NCI-H1417 (cell line): ENCODE data around the gene DLL4.
"Not testable (repeated sequence)": the region's sequence is repeated elsewhere in the genome, so short reads cannot be mapped to it uniquely, and the experiment has no call there.

ENCODE experiments used
- DNase-seq, 3 experiments: peaks; one replicate each; lab custom pipeline; 2025; lab: John Stamatoyannopoulos, UW

DLL4 gene

GRCh38 chr15:40941528-40942336 is 12.6 kb downstream of the DLL4 start:
- DNase-seq = peak; percentile 73 to 83 (median 83)

GRCh38 chr15:40942337-40942854 is 13.3 kb downstream of the DLL4 start:
- DNase-seq = peak in 2 of 3 experiments; percentile 48 to 53

- DNase-seq = no peak
Observed at GRCh38 chr15:40942878-40943277, 13.7 kb downstream of the DLL4 start.

- DNase-seq = no peak
Observed at GRCh38 chr15:40943764-40944365, 14.7 kb downstream of the DLL4 start.

GRCh38 chr15:40944510-40945296 is 15.6 kb downstream of the DLL4 start:
- DNase-seq = peak in 1 of 3 experiments; percentile 40

GRCh38 chr15:40948706-40949473 is 19.8 kb downstream of the DLL4 start:
- no peak for DNase-seq

- no peak for DNase-seq
Observed at GRCh38 chr15:40949756-40950207, 20.6 kb downstream of the DLL4 start.

- no peak for DNase-seq
Observed at GRCh38 chr15:40951764-40952163, 22.6 kb downstream of the DLL4 start.

GRCh38 chr15:40952301-40952900 is 23.3 kb downstream of the DLL4 start:
- no peak for DNase-seq

- peak; percentile 91 to 96 (median 91) for DNase-seq
Observed at GRCh38 chr15:40952901-40953712, 24.0 kb downstream of the DLL4 start, which contains the start of gene CHAC1. TSS of gene CHAC1 (plus strand) at chr15:40953471. CDS start at chr15:40953584, 113 bp downstream.

- DNase-seq = no peak
Observed at GRCh38 chr15:40953713-40954074, 24.6 kb downstream of the DLL4 start.

- DNase-seq = not testable (repeated sequence)
Observed at GRCh38 chr15:40954158-40954848, 25.2 kb downstream of the DLL4 start.

GRCh38 chr15:40955141-40955903 is 26.2 kb downstream of the DLL4 start:
- no peak for DNase-seq

- no peak for DNase-seq
Observed at GRCh38 chr15:40955930-40956540, 26.9 kb downstream of the DLL4 start.

GRCh38 chr15:40956541-40956982 is 27.4 kb downstream of the DLL4 start:
- no peak for DNase-seq

GRCh38 chr15:40957041-40957555 is 28.0 kb downstream of the DLL4 start:
- DNase-seq = no peak

- DNase-seq = no peak
Observed at GRCh38 chr15:40957581-40958051, 28.5 kb downstream of the DLL4 start.

GRCh38 chr15:40958146-40958545 is 29.0 kb downstream of the DLL4 start:
- no peak for DNase-seq
